Epithelial cell of esophagus (primary cell): ENCODE data around the gene THSD7B.

Experiments used
- DNase-seq: peaks from one replicate; pipeline ENCODE4 v3.0.0; 2010; ENCODE audit warnings: low read depth
- H3K4me3 ChIP-seq: 2 replicates; pipeline ENCODE4 v1.5.1; 2011; ENCODE audit warnings: mild to moderate bottlenecking, low read length, control low read depth
- CTCF ChIP-seq: IDR thresholded peaks from 2 replicates; pipeline ENCODE4 v1.5.1; 2011; ENCODE audit warnings: low read depth, mild to moderate bottlenecking, low read length, control low read depth, inconsistent platforms; ENCODE audit not compliant: insufficient read depth; ENCODE audit errors: missing control alignments

Gene THSD7B

GRCh38 chr2:137115081-137115794 lies 349.9 kb downstream of the THSD7B start:
- DNase-seq: no peak
- TF ChIP-seq CTCF: no peak
- no peak overlapping the region for H3K4me3 ChIP-seq

- H3K4me3 ChIP-seq: no peak overlapping the region
- no peak for DNase-seq
- no peak for TF ChIP-seq CTCF
Measured at GRCh38 chr2:137115795-137116089, 350.4 kb downstream of the THSD7B start.

- no peak for TF ChIP-seq CTCF
- DNase-seq: peak; percentile 36
- H3K4me3 ChIP-seq: no peak overlapping the region
Measured at GRCh38 chr2:137117385-137117784, 352.0 kb downstream of the THSD7B start.

- H3K4me3 ChIP-seq: no peak overlapping the region
- DNase-seq: no peak
- TF ChIP-seq CTCF: no peak
Measured at GRCh38 chr2:137118140-137118539, 352.8 kb downstream of the THSD7B start.

GRCh38 chr2:137123226-137123625 lies 357.9 kb downstream of the THSD7B start:
- TF ChIP-seq CTCF: no peak
- no peak for DNase-seq
- H3K4me3 ChIP-seq: no peak overlapping the region

- H3K4me3 ChIP-seq: no peak overlapping the region
- TF ChIP-seq CTCF: no peak
- no peak for DNase-seq
Measured at GRCh38 chr2:137133225-137133624, 367.9 kb downstream of the THSD7B start.

- DNase-seq: no peak
- TF ChIP-seq CTCF: no peak
- no peak overlapping the region for H3K4me3 ChIP-seq
Measured at GRCh38 chr2:137138263-137138662, 372.9 kb downstream of the THSD7B start.
